Measurements from ENCODE around the gene BAIAP3.
"Not testable (repeated sequence)": the region's sequence is repeated elsewhere in the genome, so short reads cannot be mapped to it uniquely, and the experiment has no call there.

The BAIAP3 gene

GRCh38 chr16:1291576-1291974 is 41.9 kb upstream of the BAIAP3 start:
- H3K4me3 ChIP-seq (ENCODE audit: low read length), result no peak overlapping the region
- H3K36me3 ChIP-seq (ENCODE audit: control insufficient read depth, insufficient read depth, low read length), result no peaks in the 10 kb centered on the region
- peaks cover 33% of the 10 kb centered on the region for H3K27me3 ChIP-seq (ENCODE audit: control insufficient read depth, insufficient read depth, low read length)
- H3K9ac ChIP-seq (ENCODE audit: low read length), result no peak overlapping the region
- no peaks in the 10 kb centered on the region for H3K9me3 ChIP-seq (ENCODE audit: control insufficient read depth, low read length)
- H3K4me1 ChIP-seq (ENCODE audit: control insufficient read depth, insufficient read depth, low read length), result peaks cover 5% of the 10 kb centered on the region

DNA sequence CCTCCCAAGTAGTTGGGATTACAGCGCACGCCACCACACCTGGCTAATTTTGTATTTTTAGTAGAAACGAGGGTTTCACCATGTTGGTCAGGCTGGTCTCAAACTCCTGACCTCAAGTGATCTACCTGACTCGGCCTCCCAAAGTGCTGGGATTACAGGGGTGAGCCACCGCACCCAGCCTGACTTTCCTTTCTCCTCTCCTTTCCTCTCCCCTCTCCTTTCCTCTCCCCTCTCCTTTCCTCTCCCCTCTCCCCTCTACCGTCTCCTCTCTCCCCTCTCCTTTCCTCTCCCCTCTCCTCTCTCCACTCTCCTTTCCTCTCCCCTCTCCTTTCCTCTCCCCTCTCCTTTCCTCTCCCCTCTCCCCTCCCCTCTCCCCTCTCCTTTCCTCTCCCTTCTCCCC is 41.2 kb upstream of the BAIAP3 start:
- H3K9me3 ChIP-seq (ENCODE audit: control insufficient read depth, low read length); H3K36me3 ChIP-seq (ENCODE audit: control insufficient read depth, insufficient read depth, low read length); H3K9ac ChIP-seq (ENCODE audit: low read length); H3K4me3 ChIP-seq (ENCODE audit: low read length): not testable (repeated sequence)
- Histone ChIP-seq H3K27me3 (ENCODE audit: control insufficient read depth, insufficient read depth, low read length) (peaks cover 33% of the 10 kb centered on the region), H3K4me1 (ENCODE audit: control insufficient read depth, insufficient read depth, low read length) (peaks cover 11% of the 10 kb centered on the region)

- Histone ChIP-seq H3K4me1 (ENCODE audit: control insufficient read depth, insufficient read depth, low read length) (peaks cover 15% of the 10 kb centered on the region), H3K27me3 (ENCODE audit: control insufficient read depth, insufficient read depth, low read length) (peaks cover 30% of the 10 kb centered on the region)
- H3K36me3 ChIP-seq (ENCODE audit: control insufficient read depth, insufficient read depth, low read length); H3K9me3 ChIP-seq (ENCODE audit: control insufficient read depth, low read length); H3K4me3 ChIP-seq (ENCODE audit: low read length); H3K9ac ChIP-seq (ENCODE audit: low read length): not testable (repeated sequence)
Measured at GRCh38 chr16:1292808-1293207, 40.6 kb upstream of the BAIAP3 start.

DNA sequence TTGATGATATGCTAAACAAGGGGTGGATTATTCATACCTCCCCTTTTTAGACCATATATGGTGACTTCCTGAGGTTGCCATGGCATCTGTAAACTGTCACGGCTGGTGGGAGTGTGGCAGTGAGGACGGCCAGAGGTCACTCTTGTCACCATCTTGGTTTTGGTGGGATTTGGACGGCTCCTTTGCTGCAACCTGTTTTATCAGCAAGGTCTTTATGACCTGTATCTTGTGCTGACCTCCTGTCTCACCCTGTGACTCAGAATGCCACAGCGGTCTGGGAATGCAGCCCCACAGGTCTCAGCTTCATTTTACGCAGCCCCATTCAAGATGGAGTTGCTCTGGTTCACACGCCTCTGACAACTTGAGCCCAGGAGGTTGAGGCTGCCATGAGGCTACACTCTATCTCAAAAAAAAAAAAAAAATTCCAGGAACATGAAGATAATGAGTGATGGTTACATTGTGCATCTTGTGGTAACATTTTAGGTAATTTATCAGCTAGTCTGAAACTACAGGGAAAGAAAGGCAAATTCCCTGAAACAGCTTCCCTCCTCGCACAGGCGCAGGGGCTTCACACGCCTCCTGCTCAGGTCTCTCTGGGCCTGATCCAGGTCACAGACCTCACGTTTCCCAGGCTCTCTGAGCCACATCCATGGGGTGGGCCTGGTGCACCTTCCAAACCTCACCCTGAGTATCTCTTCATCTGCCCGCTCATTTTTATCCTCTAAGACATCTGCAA is 39.4 kb upstream of the BAIAP3 start:
- Histone ChIP-seq H3K9me3 (ENCODE audit: control insufficient read depth, low read length) (no peaks in the 10 kb centered on the region), H3K9ac (ENCODE audit: low read length) (no peak overlapping the region), H3K36me3 (ENCODE audit: control insufficient read depth, insufficient read depth, low read length) (no peaks in the 10 kb centered on the region), H3K4me3 (ENCODE audit: low read length) (no peak overlapping the region), H3K27me3 (ENCODE audit: control insufficient read depth, insufficient read depth, low read length) (peaks cover 22% of the 10 kb centered on the region), H3K4me1 (ENCODE audit: control insufficient read depth, insufficient read depth, low read length) (peaks cover 15% of the 10 kb centered on the region)

DNA sequence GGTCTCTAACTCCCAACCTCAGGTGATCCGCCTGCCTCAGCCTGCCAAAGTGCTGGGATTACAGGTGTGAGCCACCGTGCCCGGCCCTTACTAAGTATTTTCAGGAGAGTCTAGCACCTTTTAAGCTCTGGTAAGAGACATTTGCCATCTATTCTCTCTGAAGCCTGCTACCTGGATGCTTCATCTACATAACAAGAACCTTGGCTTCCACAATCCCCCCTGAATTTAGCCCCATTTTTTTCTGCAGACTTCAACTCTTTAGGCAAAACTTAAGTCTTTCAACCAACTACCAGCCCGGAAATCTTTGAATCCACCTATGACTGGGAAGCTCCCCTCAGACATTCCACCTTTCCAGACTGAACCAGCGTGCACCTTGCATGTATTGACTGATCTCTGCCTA is 38.0 kb upstream of the BAIAP3 start:
- Histone ChIP-seq H3K4me3 (ENCODE audit: low read length) (no peak overlapping the region), H3K27me3 (ENCODE audit: control insufficient read depth, insufficient read depth, low read length) (peaks cover 26% of the 10 kb centered on the region), H3K9me3 (ENCODE audit: control insufficient read depth, low read length) (no peaks in the 10 kb centered on the region), H3K36me3 (ENCODE audit: control insufficient read depth, insufficient read depth, low read length) (no peaks in the 10 kb centered on the region), H3K9ac (ENCODE audit: low read length) (no peak overlapping the region), H3K4me1 (ENCODE audit: control insufficient read depth, insufficient read depth, low read length) (peaks cover 24% of the 10 kb centered on the region)

- Histone ChIP-seq H3K27me3 (ENCODE audit: control insufficient read depth, insufficient read depth, low read length) (peaks cover 26% of the 10 kb centered on the region), H3K4me1 (ENCODE audit: control insufficient read depth, insufficient read depth, low read length) (peaks cover 24% of the 10 kb centered on the region)
- not testable (repeated sequence) for H3K9ac ChIP-seq (ENCODE audit: low read length); H3K36me3 ChIP-seq (ENCODE audit: control insufficient read depth, insufficient read depth, low read length); H3K4me3 ChIP-seq (ENCODE audit: low read length); H3K9me3 ChIP-seq (ENCODE audit: control insufficient read depth, low read length)
Measured at GRCh38 chr16:1296688-1297017, 36.8 kb upstream of the BAIAP3 start.

GRCh38 chr16:1297018-1297696 is 36.3 kb upstream of the BAIAP3 start:
- H3K4me3 ChIP-seq (ENCODE audit: low read length), result no peak overlapping the region
- H3K9ac ChIP-seq (ENCODE audit: low read length), result peak overlapping the region; percentile 23
- no peaks in the 10 kb centered on the region for H3K36me3 ChIP-seq (ENCODE audit: control insufficient read depth, insufficient read depth, low read length)
- peaks cover 28% of the 10 kb centered on the region for H3K27me3 ChIP-seq (ENCODE audit: control insufficient read depth, insufficient read depth, low read length)
- H3K9me3 ChIP-seq (ENCODE audit: control insufficient read depth, low read length), result no peaks in the 10 kb centered on the region
- H3K4me1 ChIP-seq (ENCODE audit: control insufficient read depth, insufficient read depth, low read length), result peaks cover 24% of the 10 kb centered on the region

DNA sequence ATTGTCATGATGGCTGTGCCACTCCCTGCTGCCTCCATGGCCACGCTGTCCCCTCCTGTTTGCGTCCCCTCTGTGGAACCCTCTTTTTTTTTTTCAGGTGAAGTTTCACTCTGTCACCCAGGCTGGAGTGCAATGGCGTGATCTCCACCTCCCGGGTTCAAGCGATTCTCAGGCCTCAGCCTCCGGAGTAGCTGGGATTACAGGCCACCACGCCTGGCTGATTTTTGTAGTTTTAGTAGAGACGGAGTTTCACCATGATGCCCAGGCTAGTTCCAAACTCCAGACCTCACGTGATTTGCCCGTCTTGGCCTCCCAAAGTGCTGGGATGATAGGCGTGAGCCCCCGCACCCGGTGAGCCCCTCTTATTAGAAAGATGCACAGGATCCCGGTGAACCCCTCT is 35.0 kb upstream of the BAIAP3 start:
- H3K9me3 ChIP-seq (ENCODE audit: control insufficient read depth, low read length), result no peaks in the 10 kb centered on the region
- H3K36me3 ChIP-seq (ENCODE audit: control insufficient read depth, insufficient read depth, low read length), result no peaks in the 10 kb centered on the region
- peaks cover 28% of the 10 kb centered on the region for H3K27me3 ChIP-seq (ENCODE audit: control insufficient read depth, insufficient read depth, low read length)
- peaks cover 28% of the 10 kb centered on the region for H3K4me1 ChIP-seq (ENCODE audit: control insufficient read depth, insufficient read depth, low read length)
- no peak overlapping the region for H3K9ac ChIP-seq (ENCODE audit: low read length)
- no peak overlapping the region for H3K4me3 ChIP-seq (ENCODE audit: low read length)

DNA sequence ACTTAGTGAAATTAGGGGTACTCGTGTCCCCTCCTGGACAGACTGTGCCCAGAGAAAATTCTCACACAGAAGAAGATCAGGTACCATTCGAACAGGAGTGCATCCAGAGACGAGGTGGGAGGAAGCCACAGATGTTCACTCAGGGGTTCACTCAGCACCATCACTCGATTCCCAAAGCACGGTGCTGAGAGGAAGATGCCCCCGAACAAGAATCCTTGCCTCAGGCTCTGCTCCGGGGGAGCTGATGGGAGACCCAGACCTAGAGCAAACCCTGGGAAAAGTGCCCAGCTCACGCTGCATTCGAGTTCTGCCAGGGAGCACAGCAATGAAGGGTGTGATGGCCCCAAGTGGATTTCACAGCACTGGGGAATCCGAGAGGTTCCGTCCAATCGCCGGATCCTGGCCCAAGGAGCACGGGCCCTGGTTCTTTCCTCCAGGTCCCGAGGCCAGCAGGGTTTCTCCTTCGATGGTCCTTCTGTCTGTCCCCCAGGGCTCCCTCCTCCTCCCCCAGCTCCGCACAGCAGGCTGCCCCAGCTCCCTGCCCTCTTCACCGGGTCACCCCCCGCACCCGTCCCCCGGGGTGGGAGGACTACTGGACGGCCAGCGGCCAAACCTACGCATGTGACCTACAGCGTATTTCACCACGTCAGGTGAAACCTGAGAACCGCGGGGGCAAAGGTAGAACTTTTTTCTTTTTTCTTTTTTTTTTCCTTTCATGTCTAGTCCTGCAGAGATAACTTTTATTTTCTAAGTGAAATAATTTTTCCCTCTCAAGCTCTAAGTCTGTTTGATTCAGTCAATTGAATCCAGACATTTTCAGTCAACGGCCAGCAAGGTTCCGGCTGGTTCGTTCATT is 34.2 kb upstream of the BAIAP3 start:
- H3K27me3 ChIP-seq (ENCODE audit: control insufficient read depth, insufficient read depth, low read length), result peaks cover 28% of the 10 kb centered on the region
- no peak overlapping the region for H3K4me3 ChIP-seq (ENCODE audit: low read length)
- no peaks in the 10 kb centered on the region for H3K9me3 ChIP-seq (ENCODE audit: control insufficient read depth, low read length)
- H3K36me3 ChIP-seq (ENCODE audit: control insufficient read depth, insufficient read depth, low read length), result no peaks in the 10 kb centered on the region
- H3K4me1 ChIP-seq (ENCODE audit: control insufficient read depth, insufficient read depth, low read length), result peaks cover 35% of the 10 kb centered on the region
- no peak overlapping the region for H3K9ac ChIP-seq (ENCODE audit: low read length)

DNA sequence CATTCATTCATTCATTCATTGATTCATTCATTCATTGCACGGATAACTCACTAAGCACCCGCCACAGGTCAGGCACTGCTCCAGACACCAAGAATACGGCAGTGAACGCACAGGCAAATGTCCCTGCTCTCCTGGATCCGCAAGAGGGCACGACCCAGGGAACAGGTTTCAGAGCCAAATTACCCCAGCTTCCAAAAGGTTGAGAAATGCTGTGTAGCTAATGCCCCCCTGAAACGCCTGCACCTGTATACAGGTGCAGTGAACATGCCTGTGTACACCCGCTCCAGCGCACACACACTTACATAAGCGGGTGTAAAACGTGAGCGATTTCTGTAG is 33.6 kb upstream of the BAIAP3 start:
- Histone ChIP-seq H3K36me3 (ENCODE audit: control insufficient read depth, insufficient read depth, low read length) (no peaks in the 10 kb centered on the region), H3K9ac (ENCODE audit: low read length) (no peak overlapping the region), H3K27me3 (ENCODE audit: control insufficient read depth, insufficient read depth, low read length) (peaks cover 28% of the 10 kb centered on the region), H3K4me1 (ENCODE audit: control insufficient read depth, insufficient read depth, low read length) (peaks cover 35% of the 10 kb centered on the region), H3K4me3 (ENCODE audit: low read length) (no peak overlapping the region), H3K9me3 (ENCODE audit: control insufficient read depth, low read length) (no peaks in the 10 kb centered on the region)

DNA sequence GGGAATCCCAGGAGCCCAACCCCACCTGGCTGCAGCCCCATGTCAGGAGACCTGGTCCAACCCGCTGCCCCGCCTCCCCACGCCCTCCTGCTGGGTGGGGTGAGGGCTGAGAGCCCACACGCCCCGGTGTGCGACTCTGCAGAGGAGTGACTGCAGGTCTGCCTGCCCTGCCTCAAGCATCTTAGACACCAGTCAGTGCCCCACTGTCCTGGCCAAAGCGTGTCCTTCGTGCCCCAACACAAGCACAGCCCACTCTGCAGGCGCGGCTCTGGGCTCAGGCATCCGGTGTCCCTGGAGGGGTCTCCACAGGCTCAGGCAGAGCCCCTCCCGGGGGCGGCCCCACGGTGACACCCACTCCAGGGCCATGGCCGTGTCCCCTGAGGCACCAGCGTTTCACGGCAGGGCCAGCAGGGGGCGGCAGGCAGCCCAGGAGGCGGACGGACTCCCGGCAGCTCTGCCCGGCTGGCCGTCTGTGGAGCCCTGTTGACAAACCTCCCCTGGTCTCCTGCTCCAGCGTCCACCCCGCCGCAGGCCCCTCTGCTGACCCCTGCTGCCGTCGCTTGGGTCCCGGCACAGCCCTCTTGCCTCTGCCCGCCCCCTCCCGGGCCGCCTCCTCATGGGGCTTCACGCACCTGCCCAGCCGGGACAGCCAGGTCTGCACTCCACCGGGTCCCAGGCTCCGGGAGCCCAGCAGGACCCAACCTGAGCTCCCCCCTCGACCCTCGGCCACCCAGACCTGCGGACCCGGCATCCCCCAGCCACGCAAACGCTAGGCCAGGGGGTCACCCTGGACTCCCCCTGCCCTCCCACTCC is 32.6 kb upstream of the BAIAP3 start:
- Histone ChIP-seq H3K9me3 (ENCODE audit: control insufficient read depth, low read length) (no peaks in the 10 kb centered on the region), H3K4me1 (ENCODE audit: control insufficient read depth, insufficient read depth, low read length) (peaks cover 35% of the 10 kb centered on the region), H3K36me3 (ENCODE audit: control insufficient read depth, insufficient read depth, low read length) (no peaks in the 10 kb centered on the region), H3K9ac (ENCODE audit: low read length) (peak overlapping the region; percentile 47), H3K27me3 (ENCODE audit: control insufficient read depth, insufficient read depth, low read length) (peaks cover 28% of the 10 kb centered on the region), H3K4me3 (ENCODE audit: low read length) (no peak overlapping the region)
